Neutrophil (primary cell): ENCODE measurements around the gene FLYWCH1.
A peak's percentile ranks its signal among the peaks of the same experiment; 100 is the strongest.

Source experiments
- H3K27ac ChIP-seq: fragments of 200-600 bp; sonication (generic); 2 replicates; pipeline ENCODE4 v1.5.1; 2016; ENCODE audit warnings: mild to moderate bottlenecking, moderate library complexity
- H3K27me3 ChIP-seq: fragments of 200-600 bp; sonication (generic); 2 replicates; pipeline ENCODE4 v1.6.0; 2016; ENCODE audit warnings: mild to moderate bottlenecking
- H3K36me3 ChIP-seq: fragments of 200-600 bp; sonication (generic); 2 replicates; pipeline ENCODE4 v1.5.1; 2017
- H3K4me1 ChIP-seq, 2 experiments: fragments of 200-600 bp in 1 of 2; sonication (generic) in 1 of 2; 1 replicate in 1 of 2; 2 replicates in 1 of 2; pipeline versions ENCODE4 v1.5.1 to v1.6.1; 2013 to 2016; ENCODE audit warnings: low read depth in 1 of 2, low read length in 1 of 2, mild to moderate bottlenecking in 1 of 2, moderate library complexity in 1 of 2; ENCODE audit not compliant: control insufficient read depth in 1 of 2, insufficient read depth in 1 of 2
- H3K4me3 ChIP-seq, 2 experiments: fragments of 200-600 bp in 1 of 2; sonication (generic) in 1 of 2; 1 replicate in 1 of 2; 2 replicates in 1 of 2; pipeline ENCODE4 v1.5.1; 2013 to 2016; ENCODE audit warnings: low read depth in 1 of 2, low read length in 1 of 2, mild to moderate bottlenecking in 1 of 2, moderate library complexity in 1 of 2
- H3K9me3 ChIP-seq: fragments of 200-600 bp; sonication (generic); 2 replicates; pipeline ENCODE4 v1.5.1; 2016
- TF ChIP-seq, protein P1 (sequence below): fragments of 200-600 bp; sonication (generic); IDR thresholded peaks from 2 replicates; pipeline ENCODE4 v1.5.1; 2016; ENCODE audit warnings: antibody characterized with exemption

FLYWCH1 gene

GRCh38 chr16:2915196-2915929, 3.6 kb downstream of the FLYWCH1 start:
- Histone ChIP-seq H3K27ac (no peak overlapping the region), H3K9me3 (no peaks in the 10 kb centered on the region), H3K4me1 (peaks cover 21 to 25% of the 10 kb centered on the region in 2 experiments), H3K27me3 (peaks cover 11% of the 10 kb centered on the region), H3K4me3 (no peak overlapping the region), H3K36me3 (peaks cover 7% of the 10 kb centered on the region)
- TF ChIP-seq, protein P1, sequence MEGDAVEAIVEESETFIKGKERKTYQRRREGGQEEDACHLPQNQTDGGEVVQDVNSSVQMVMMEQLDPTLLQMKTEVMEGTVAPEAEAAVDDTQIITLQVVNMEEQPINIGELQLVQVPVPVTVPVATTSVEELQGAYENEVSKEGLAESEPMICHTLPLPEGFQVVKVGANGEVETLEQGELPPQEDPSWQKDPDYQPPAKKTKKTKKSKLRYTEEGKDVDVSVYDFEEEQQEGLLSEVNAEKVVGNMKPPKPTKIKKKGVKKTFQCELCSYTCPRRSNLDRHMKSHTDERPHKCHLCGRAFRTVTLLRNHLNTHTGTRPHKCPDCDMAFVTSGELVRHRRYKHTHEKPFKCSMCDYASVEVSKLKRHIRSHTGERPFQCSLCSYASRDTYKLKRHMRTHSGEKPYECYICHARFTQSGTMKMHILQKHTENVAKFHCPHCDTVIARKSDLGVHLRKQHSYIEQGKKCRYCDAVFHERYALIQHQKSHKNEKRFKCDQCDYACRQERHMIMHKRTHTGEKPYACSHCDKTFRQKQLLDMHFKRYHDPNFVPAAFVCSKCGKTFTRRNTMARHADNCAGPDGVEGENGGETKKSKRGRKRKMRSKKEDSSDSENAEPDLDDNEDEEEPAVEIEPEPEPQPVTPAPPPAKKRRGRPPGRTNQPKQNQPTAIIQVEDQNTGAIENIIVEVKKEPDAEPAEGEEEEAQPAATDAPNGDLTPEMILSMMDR, result no peak

DNA sequence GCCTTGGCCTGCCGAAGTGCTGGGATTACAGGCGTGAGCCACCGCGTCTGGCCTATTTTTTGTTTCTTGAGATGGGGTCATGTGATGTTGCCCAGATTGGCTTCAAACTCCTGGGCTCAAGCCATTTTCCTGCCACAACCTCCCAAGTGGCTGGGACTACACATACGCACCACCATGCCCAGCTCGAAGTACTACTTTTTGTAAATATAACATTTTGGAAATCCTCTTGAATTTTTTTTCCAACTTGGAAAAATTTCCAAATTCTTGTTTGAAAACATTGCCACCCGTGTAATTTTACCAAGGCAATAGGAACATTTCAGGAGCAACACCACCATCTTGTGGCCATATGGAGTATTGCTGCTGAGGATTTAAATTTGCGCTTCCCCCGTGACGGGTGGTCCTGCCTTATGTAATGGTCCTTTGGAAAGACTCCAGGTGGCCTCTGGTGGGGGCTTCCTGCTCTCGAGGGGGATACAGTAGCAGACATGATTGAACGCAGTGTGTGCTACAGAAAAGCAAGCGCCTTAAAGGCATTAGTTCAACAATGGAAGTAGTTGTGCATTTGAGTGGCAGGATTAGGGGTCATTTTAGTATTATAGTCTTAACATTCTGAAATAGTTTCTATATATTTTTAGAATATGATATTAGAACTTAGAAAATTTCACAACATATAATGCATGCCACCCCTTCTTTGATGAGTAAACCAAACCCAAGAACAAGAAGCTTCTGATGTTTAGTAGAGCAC, 8.0 kb downstream of the FLYWCH1 start:
- peaks cover 3% of the 10 kb centered on the region in 2 experiments for H3K4me1 ChIP-seq
- H3K27ac ChIP-seq, result no peak overlapping the region
- TF ChIP-seq, protein P1, result peak; percentile 95
- no peaks in the 10 kb centered on the region for H3K36me3 ChIP-seq
- no peaks in the 10 kb centered on the region for H3K27me3 ChIP-seq
- no peak overlapping the region for H3K4me3 ChIP-seq
- no peaks in the 10 kb centered on the region for H3K9me3 ChIP-seq

DNA sequence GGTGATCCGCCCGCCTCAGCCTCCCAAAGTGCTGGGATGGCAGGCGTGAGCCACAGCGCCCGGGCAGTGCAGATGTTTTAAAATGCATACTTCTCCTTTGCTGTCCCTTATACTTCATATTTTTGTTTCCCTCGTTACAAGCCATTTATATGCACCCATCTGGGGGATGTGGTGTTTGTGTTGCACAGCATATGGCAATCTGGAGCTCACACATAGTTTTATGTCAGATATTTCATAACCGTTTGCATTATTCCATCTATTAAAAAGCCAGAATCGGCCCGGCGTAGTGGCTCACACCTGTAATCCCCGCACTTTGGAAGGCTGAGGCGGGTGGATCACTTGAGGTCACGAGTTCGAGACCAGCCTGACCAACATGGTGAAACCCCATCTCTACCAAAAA, 11.8 kb downstream of the FLYWCH1 start:
- Histone ChIP-seq H3K27me3 (no peaks in the 10 kb centered on the region), H3K36me3 (no peaks in the 10 kb centered on the region), H3K4me1 (peaks cover 11% of the 10 kb centered on the region in 2 experiments), H3K4me3 (no peak overlapping the region), H3K27ac (no peak overlapping the region), H3K9me3 (no peaks in the 10 kb centered on the region)
- TF ChIP-seq, protein P1, result no peak

DNA sequence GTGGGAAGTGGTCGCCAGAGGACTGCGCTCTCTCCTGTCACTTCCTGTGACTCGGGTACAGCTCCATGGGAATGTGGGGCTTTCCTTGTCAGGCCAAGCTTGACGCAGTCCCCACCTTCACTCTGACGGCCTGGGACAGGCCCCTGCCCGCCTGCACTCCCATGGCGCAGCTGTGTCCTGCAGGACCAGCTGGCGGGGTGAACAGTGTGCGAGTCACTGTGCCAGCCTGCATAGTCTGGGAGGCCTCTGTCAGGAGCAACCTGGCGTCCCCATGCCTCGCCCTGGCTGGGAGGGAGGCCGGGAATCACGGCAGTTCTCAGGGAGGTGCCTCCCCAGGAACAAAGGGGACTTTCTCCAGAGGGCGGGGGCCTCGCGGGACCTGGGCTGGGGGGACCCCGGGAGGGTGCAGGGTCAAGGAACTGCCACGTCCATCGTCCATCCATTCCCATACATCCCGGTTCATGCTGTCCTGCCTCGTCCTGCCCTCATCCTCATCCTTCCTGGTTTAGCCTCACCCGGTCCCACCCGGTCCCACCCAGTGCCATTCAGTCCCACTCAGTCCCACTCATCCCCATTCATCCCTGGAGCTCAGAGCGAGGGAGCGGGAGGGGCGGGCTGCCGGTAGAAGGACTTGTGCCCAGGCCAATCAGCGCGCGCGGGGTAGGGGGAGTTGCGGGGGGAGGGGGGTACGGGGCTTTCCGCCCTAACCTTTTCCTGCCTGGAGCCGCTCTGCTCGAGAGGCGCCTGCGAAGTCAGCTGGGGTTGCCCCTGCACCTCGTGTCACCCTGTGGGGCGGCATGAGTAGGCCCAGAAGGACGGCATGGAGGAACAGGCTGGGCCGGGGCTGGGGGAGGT, 13.4 kb downstream of the FLYWCH1 start:
- H3K4me3 ChIP-seq, result no peak overlapping the region
- no peaks in the 10 kb centered on the region for H3K9me3 ChIP-seq
- TF ChIP-seq, protein P1, result no peak
- H3K27ac ChIP-seq, result no peak overlapping the region
- H3K27me3 ChIP-seq, result no peaks in the 10 kb centered on the region
- no peaks in the 10 kb centered on the region for H3K36me3 ChIP-seq
- peaks cover 8% of the 10 kb centered on the region in 2 experiments for H3K4me1 ChIP-seq

- Histone ChIP-seq H3K27me3 (no peaks in the 10 kb centered on the region), H3K27ac (no peak overlapping the region), H3K4me1 (peaks cover 8% of the 10 kb centered on the region in 2 experiments), H3K9me3 (no peaks in the 10 kb centered on the region), H3K4me3 (no peak overlapping the region), H3K36me3 (no peaks in the 10 kb centered on the region)
- TF ChIP-seq, protein P1, result no peak
These were observed 14.4 kb downstream of the FLYWCH1 start for GRCh38 chr16:2925951-2926649.
